Activated CD4-positive, alpha-beta T cell treated with anti-CD3 and anti-CD28 coated beads, Interleukin-2, amount 10 ng/mL, durations not matched to agents 24 days and 14 days (primary cell): ENCODE measurements around the gene FSIP1. TPM values are rescaled to one million over a fixed set of nuclear protein-coding genes. Genes with fewer than 3 reads are reported as not detected.
"Not testable (repeated sequence)": the region's sequence is repeated elsewhere in the genome, so short reads cannot be mapped to it uniquely, and the experiment has no call there.

Experiments
- DNase-seq: peaks from one replicate; pipeline ENCODE4 v3.0.0; 2022
- H3K27ac Mint-ChIP-seq: one replicate; pipeline ENCODE4 v1.8.0; 2022; ENCODE audit warnings: mild to moderate bottlenecking, mixed read lengths
- H3K27me3 Mint-ChIP-seq: one replicate; pipeline ENCODE4 v1.8.0; 2022; ENCODE audit warnings: mixed read lengths
- H3K36me3 Mint-ChIP-seq: one replicate; pipeline ENCODE4 v1.8.0; 2022; ENCODE audit warnings: low read depth, mild to moderate bottlenecking, mixed read lengths
- H3K4me1 Mint-ChIP-seq: one replicate; pipeline ENCODE4 v1.8.0; 2021; ENCODE audit warnings: mixed read lengths
- H3K4me3 Mint-ChIP-seq: one replicate; pipeline ENCODE4 v1.8.0; 2022; ENCODE audit warnings: mild to moderate bottlenecking, moderate library complexity, mixed read lengths
- H3K9me3 Mint-ChIP-seq: one replicate; pipeline ENCODE4 v1.8.0; 2021; ENCODE audit warnings: mixed read lengths
- intact Hi-C: fragments of 100-400 bp; cut with micrococcal nuclease; formaldehyde crosslinking; loops from one replicate; pipeline ENCODE4 v1.15.1; 2023
- total RNA-seq: library from RNA; stranded (reverse); gene quantifications from 2 replicates; pipeline ENCODE4 v1.2.3, GENCODE V29; 2022

FSIP1 gene
- total RNA-seq = 0.37 and 0.47 TPM in 2 replicates

GRCh38 chr15:39782441-39783138 is at the start of gene FSIP1:
Gene FSIP1, minus strand, starts transcription at chr15:39782841. Its CDS starts 6,317 bp downstream, at chr15:39776524.
- Mint-ChIP-seq H3K9me3 (no peaks in the 10 kb centered on the region), H3K4me1 (peaks cover 30% of the 10 kb centered on the region), H3K4me3 (peak within 1 kb of the TSS; percentile 77), H3K27ac (peak within 1 kb of the TSS; percentile 51), H3K36me3 (no peaks in the 10 kb centered on the region), H3K27me3 (peaks cover 5% of the 10 kb centered on the region)
- intact Hi-C loops = loop anchor here (1.0 to 10.0 kb wide), 6 partner anchors 150 to 638 kb away; partner anchors contain the start of genes BMF and SRP14
- DNase-seq = peak; percentile 99

GRCh38 chr15:39830166-39830565 is 47.5 kb upstream of the FSIP1 start:
- Mint-ChIP-seq H3K27me3 (peaks cover 53% of the 10 kb centered on the region), H3K27ac (no peak overlapping the region), H3K4me1 (no peaks in the 10 kb centered on the region), H3K4me3 (no peak overlapping the region), H3K36me3 (no peaks in the 10 kb centered on the region), H3K9me3 (no peaks in the 10 kb centered on the region)
- intact Hi-C loops = no loop called here
- DNase-seq = no peak

- Mint-ChIP-seq H3K4me3 (no peak overlapping the region), H3K27me3 (peaks cover 46% of the 10 kb centered on the region), H3K4me1 (no peaks in the 10 kb centered on the region), H3K27ac (no peak overlapping the region), H3K36me3 (no peaks in the 10 kb centered on the region), H3K9me3 (peaks cover 2% of the 10 kb centered on the region)
- no peak for DNase-seq
- intact Hi-C loops = no loop called here
Measured at GRCh38 chr15:39828374-39828931, 45.8 kb upstream of the FSIP1 start.

GRCh38 chr15:39826975-39827374 is 44.3 kb upstream of the FSIP1 start:
- no peak overlapping the region for H3K27ac Mint-ChIP-seq
- H3K4me3 Mint-ChIP-seq = no peak overlapping the region
- H3K36me3 Mint-ChIP-seq = no peaks in the 10 kb centered on the region
- intact Hi-C loops = no loop called here
- no peak for DNase-seq
- no peaks in the 10 kb centered on the region for H3K4me1 Mint-ChIP-seq
- H3K27me3 Mint-ChIP-seq = peaks cover 44% of the 10 kb centered on the region
- H3K9me3 Mint-ChIP-seq = peaks cover 6% of the 10 kb centered on the region

GRCh38 chr15:39823634-39824033 is 41.0 kb upstream of the FSIP1 start:
- Mint-ChIP-seq H3K36me3 (no peaks in the 10 kb centered on the region), H3K9me3 (peaks cover 6% of the 10 kb centered on the region), H3K4me1 (no peaks in the 10 kb centered on the region), H3K27ac (no peak overlapping the region), H3K4me3 (no peak overlapping the region), H3K27me3 (peaks cover 31% of the 10 kb centered on the region)
- DNase-seq = no peak
- intact Hi-C loops = no loop called here

- intact Hi-C loops = no loop called here
- Mint-ChIP-seq H3K9me3 (peaks cover 6% of the 10 kb centered on the region), H3K27ac (no peak overlapping the region)
Measured at GRCh38 chr15:39820050-39820602, 37.5 kb upstream of the FSIP1 start.

GRCh38 chr15:39819533-39819932 is 36.9 kb upstream of the FSIP1 start:
- intact Hi-C loops = no loop called here
- peaks cover 24% of the 10 kb centered on the region for H3K27me3 Mint-ChIP-seq
- H3K36me3 Mint-ChIP-seq = no peaks in the 10 kb centered on the region
- H3K27ac Mint-ChIP-seq = no peak overlapping the region
- H3K4me3 Mint-ChIP-seq = no peak overlapping the region
- no peaks in the 10 kb centered on the region for H3K4me1 Mint-ChIP-seq
- peaks cover 6% of the 10 kb centered on the region for H3K9me3 Mint-ChIP-seq
- no peak for DNase-seq

More at GRCh38 chr15:39820050-39820602, 37.5 kb upstream of the FSIP1 start:
- peaks cover 21% of the 10 kb centered on the region for H3K27me3 Mint-ChIP-seq
- no peaks in the 10 kb centered on the region for H3K4me1 Mint-ChIP-seq
- no peak for DNase-seq
- no peaks in the 10 kb centered on the region for H3K36me3 Mint-ChIP-seq
- no peak overlapping the region for H3K4me3 Mint-ChIP-seq

- intact Hi-C loops = no loop called here
- Mint-ChIP-seq H3K4me3 (no peak overlapping the region), H3K27ac (no peak overlapping the region), H3K9me3 (no peaks in the 10 kb centered on the region), H3K4me1 (no peaks in the 10 kb centered on the region), H3K27me3 (peaks cover 24% of the 10 kb centered on the region), H3K36me3 (no peaks in the 10 kb centered on the region)
- DNase-seq = no peak
Measured at GRCh38 chr15:39817892-39818291, 35.3 kb upstream of the FSIP1 start.

- no peak for DNase-seq
- intact Hi-C loops = no loop called here
Measured at GRCh38 chr15:39814489-39814888, 31.8 kb upstream of the FSIP1 start.

GRCh38 chr15:39812651-39813050 is 30.0 kb upstream of the FSIP1 start:
- H3K27me3 Mint-ChIP-seq = peaks cover 30% of the 10 kb centered on the region

More at GRCh38 chr15:39814489-39814888, 31.8 kb upstream of the FSIP1 start:
- H3K36me3 Mint-ChIP-seq = no peaks in the 10 kb centered on the region
- H3K27ac Mint-ChIP-seq = no peak overlapping the region
- no peak overlapping the region for H3K4me3 Mint-ChIP-seq
- peaks cover 23% of the 10 kb centered on the region for H3K27me3 Mint-ChIP-seq
- no peaks in the 10 kb centered on the region for H3K4me1 Mint-ChIP-seq
- no peaks in the 10 kb centered on the region for H3K9me3 Mint-ChIP-seq

GRCh38 chr15:39808909-39809308 is 26.3 kb upstream of the FSIP1 start:
- Mint-ChIP-seq H3K4me3 (no peak overlapping the region), H3K27me3 (peaks cover 23% of the 10 kb centered on the region), H3K9me3 (no peaks in the 10 kb centered on the region), H3K4me1 (no peaks in the 10 kb centered on the region), H3K36me3 (no peaks in the 10 kb centered on the region), H3K27ac (no peak overlapping the region)
- intact Hi-C loops = no loop called here
- DNase-seq = no peak

More at GRCh38 chr15:39812651-39813050, 30.0 kb upstream of the FSIP1 start:
- H3K4me1 Mint-ChIP-seq, H3K36me3 Mint-ChIP-seq, intact Hi-C loops, H3K4me3 Mint-ChIP-seq, H3K9me3 Mint-ChIP-seq, H3K27ac Mint-ChIP-seq, DNase-seq: not testable (repeated sequence)

- H3K27ac Mint-ChIP-seq = no peak overlapping the region
- intact Hi-C loops = no loop called here
- H3K4me1 Mint-ChIP-seq = no peaks in the 10 kb centered on the region
- no peaks in the 10 kb centered on the region for H3K9me3 Mint-ChIP-seq
- no peak overlapping the region for H3K4me3 Mint-ChIP-seq
- no peak for DNase-seq
- no peaks in the 10 kb centered on the region for H3K36me3 Mint-ChIP-seq
- H3K27me3 Mint-ChIP-seq = peaks cover 24% of the 10 kb centered on the region
Measured at GRCh38 chr15:39807791-39808190, 25.1 kb upstream of the FSIP1 start.

GRCh38 chr15:39804026-39804425 is 21.4 kb upstream of the FSIP1 start:
- no peaks in the 10 kb centered on the region for H3K9me3 Mint-ChIP-seq
- H3K36me3 Mint-ChIP-seq = no peaks in the 10 kb centered on the region
- H3K27ac Mint-ChIP-seq = no peak overlapping the region
- intact Hi-C loops = loop anchor here (5.0 kb wide), 1 partner anchor 68 kb away; no protein-coding TSS in a partner anchor
- no peak for DNase-seq
- no peaks in the 10 kb centered on the region for H3K4me1 Mint-ChIP-seq
- no peak overlapping the region for H3K4me3 Mint-ChIP-seq
- peaks cover 24% of the 10 kb centered on the region for H3K27me3 Mint-ChIP-seq

- H3K4me1 Mint-ChIP-seq = no peaks in the 10 kb centered on the region
- no peaks in the 10 kb centered on the region for H3K36me3 Mint-ChIP-seq
- intact Hi-C loops = loop anchor here (5.0 kb wide), 1 partner anchor 69 kb away; no protein-coding TSS in a partner anchor
- no peak overlapping the region for H3K4me3 Mint-ChIP-seq
- H3K9me3 Mint-ChIP-seq = no peaks in the 10 kb centered on the region
- H3K27ac Mint-ChIP-seq = no peak overlapping the region
- peaks cover 21% of the 10 kb centered on the region for H3K27me3 Mint-ChIP-seq
- no peak for DNase-seq
Measured at GRCh38 chr15:39803016-39803415, 20.4 kb upstream of the FSIP1 start.
